Fibroblast of lung (primary cell): ENCODE data around the gene LRMDA. TPM values are rescaled to one million over a fixed set of nuclear protein-coding genes. Genes with fewer than 3 reads are reported as not detected.

Experiments
- DNase-seq, 2 donors: peaks; one replicate each; pipeline versions ENCODE4 v3.0.0 to v3.0.0-alpha.2; 2010; ENCODE audit warnings: low read depth in 2 of 2
- H2AFZ ChIP-seq: 2 replicates; pipeline ENCODE4 v1.5.1; 2012; ENCODE audit warnings: low read length, control low read depth, inconsistent platforms
- H3K27ac ChIP-seq: 2 replicates; pipeline ENCODE4 v1.5.1; 2011; ENCODE audit warnings: low read length, control low read depth; ENCODE audit not compliant: insufficient read depth
- H3K27me3 ChIP-seq: 2 replicates; pipeline ENCODE4 v1.5.1; 2011; ENCODE audit warnings: mild to moderate bottlenecking, low read length; ENCODE audit not compliant: control insufficient read depth, insufficient read depth
- H3K36me3 ChIP-seq: 2 replicates; pipeline ENCODE4 v1.5.1; 2011; ENCODE audit warnings: low read length; ENCODE audit not compliant: control insufficient read depth, insufficient read depth
- H3K4me1 ChIP-seq: 2 replicates; pipeline ENCODE4 v1.5.1; 2011; ENCODE audit warnings: low read length; ENCODE audit not compliant: control insufficient read depth, insufficient read depth; ENCODE audit errors: extremely low read depth
- H3K4me2 ChIP-seq: 2 replicates; pipeline ENCODE4 v1.5.1; 2011; ENCODE audit warnings: low read length, control low read depth; ENCODE audit not compliant: insufficient read depth; ENCODE audit errors: extremely low read depth
- H3K4me3 ChIP-seq, 4 experiments: fragments of 200-600 bp in 1 of 4; sonication (generic) in 1 of 4; replicated peaks in 1 of 4; 2 replicates each; pipeline ENCODE4 v1.5.1; 2011 to 2016; ENCODE audit warnings: low read length in 4 of 4, low read depth in 3 of 4, mild to moderate bottlenecking in 3 of 4, control low read depth in 2 of 4, inconsistent platforms in 1 of 4, mixed read lengths in 1 of 4; ENCODE audit not compliant: insufficient read depth in 1 of 4; ENCODE audit errors: control extremely low read depth in 1 of 4
- H3K79me2 ChIP-seq: 2 replicates; pipeline ENCODE4 v1.5.1; 2012; ENCODE audit warnings: mild to moderate bottlenecking, low read length, inconsistent platforms; ENCODE audit not compliant: control insufficient read depth, insufficient read depth
- H3K9ac ChIP-seq: 2 replicates; pipeline ENCODE4 v1.5.1; 2011; ENCODE audit warnings: mild to moderate bottlenecking, low read length, control low read depth; ENCODE audit not compliant: insufficient read depth
- H3K9me3 ChIP-seq: 2 replicates; pipeline ENCODE4 v1.5.1; 2012; ENCODE audit warnings: low read depth, low read length; ENCODE audit not compliant: control insufficient read depth, insufficient read depth
- H4K20me1 ChIP-seq: 2 replicates; pipeline ENCODE4 v1.5.1; 2011; ENCODE audit warnings: low read length; ENCODE audit not compliant: control insufficient read depth, insufficient read depth; ENCODE audit errors: extremely low read depth
- EZH2 ChIP-seq: IDR thresholded peaks from 2 replicates; pipeline ENCODE4 v1.5.1; 2012; ENCODE audit warnings: low read length, control low read depth, mild to moderate bottlenecking; ENCODE audit errors: missing control alignments
- polyA plus RNA-seq, 2 donors: library from polyadenylated mRNA; depleted of rRNA in 1 of 2; stranded (reverse) in 1 of 2; unstranded in 1 of 2; fragments of >200 nt; gene quantifications; 2 replicates each; pipeline ENCODE4 v1.2.1, GENCODE V29; 2011 to 2012; ENCODE audit warnings: missing spikeins in 1 of 2
- total RNA-seq: library from RNA; depleted of rRNA; stranded (reverse); fragments of >200 nt; gene quantifications from 2 replicates; pipeline ENCODE4 v1.2.1, GENCODE V29; 2014
- TF ChIP-seq, protein P1 (sequence below), 2 donors: IDR thresholded peaks in 1 of 2; conservative IDR thresholded peaks in 1 of 2; 1 replicate in 1 of 2; 2 replicates in 1 of 2; pipeline ENCODE4 v1.5.1; 2011 to 2012; ENCODE audit warnings: low read length in 2 of 2, control low read depth in 1 of 2, inconsistent platforms in 1 of 2, low read depth in 1 of 2, mild to moderate bottlenecking in 1 of 2

Gene LRMDA
- total and polyA plus RNA-seq, 2 donors (not counting 1 experiment from before 2014, with no cell fraction given), result 1.7 to 2.0 TPM

DNA sequence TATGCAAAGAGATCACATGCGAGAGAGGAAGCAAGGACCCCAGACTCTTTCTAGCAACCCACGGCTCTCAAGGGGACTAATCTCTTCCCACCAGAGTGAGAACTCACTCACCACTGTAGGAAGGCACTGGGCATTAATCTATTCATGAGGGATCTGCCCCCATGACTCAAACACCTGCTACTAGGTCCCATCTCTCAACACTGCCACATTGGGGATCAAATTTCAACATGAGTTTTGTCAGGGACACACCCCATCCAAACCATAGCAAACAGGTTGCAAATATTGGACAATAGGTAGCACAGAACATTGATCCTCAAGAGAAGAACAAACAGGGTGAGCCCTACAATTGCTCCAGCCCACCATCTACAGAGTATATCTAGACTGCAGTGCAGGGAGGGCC lies 740.6 kb downstream of the LRMDA start:
- Histone ChIP-seq H3K4me1 (no peaks in the 10 kb centered on the region), H3K4me3 (no peak overlapping the region), H3K9me3 (no peaks in the 10 kb centered on the region), H3K9ac (no peak overlapping the region), H3K79me2 (no peaks in the 10 kb centered on the region), H3K4me2 (no peak overlapping the region), H3K36me3 (no peaks in the 10 kb centered on the region), H2AFZ (no peak overlapping the region), H3K27me3 (no peaks in the 10 kb centered on the region), H3K27ac (no peak overlapping the region), H4K20me1 (no peaks in the 10 kb centered on the region)
- no peak for DNase-seq
- TF ChIP-seq, protein P1, sequence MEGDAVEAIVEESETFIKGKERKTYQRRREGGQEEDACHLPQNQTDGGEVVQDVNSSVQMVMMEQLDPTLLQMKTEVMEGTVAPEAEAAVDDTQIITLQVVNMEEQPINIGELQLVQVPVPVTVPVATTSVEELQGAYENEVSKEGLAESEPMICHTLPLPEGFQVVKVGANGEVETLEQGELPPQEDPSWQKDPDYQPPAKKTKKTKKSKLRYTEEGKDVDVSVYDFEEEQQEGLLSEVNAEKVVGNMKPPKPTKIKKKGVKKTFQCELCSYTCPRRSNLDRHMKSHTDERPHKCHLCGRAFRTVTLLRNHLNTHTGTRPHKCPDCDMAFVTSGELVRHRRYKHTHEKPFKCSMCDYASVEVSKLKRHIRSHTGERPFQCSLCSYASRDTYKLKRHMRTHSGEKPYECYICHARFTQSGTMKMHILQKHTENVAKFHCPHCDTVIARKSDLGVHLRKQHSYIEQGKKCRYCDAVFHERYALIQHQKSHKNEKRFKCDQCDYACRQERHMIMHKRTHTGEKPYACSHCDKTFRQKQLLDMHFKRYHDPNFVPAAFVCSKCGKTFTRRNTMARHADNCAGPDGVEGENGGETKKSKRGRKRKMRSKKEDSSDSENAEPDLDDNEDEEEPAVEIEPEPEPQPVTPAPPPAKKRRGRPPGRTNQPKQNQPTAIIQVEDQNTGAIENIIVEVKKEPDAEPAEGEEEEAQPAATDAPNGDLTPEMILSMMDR (conservative IDR thresholded peaks at IDR 0.05 in 1 of 2, IDR thresholded peaks at IDR 0.05 in 1 of 2; ENCODE audit: low read depth in 1 of 2, low read length in 2 of 2), result no peak
- TF ChIP-seq EZH2, result no peak

DNA sequence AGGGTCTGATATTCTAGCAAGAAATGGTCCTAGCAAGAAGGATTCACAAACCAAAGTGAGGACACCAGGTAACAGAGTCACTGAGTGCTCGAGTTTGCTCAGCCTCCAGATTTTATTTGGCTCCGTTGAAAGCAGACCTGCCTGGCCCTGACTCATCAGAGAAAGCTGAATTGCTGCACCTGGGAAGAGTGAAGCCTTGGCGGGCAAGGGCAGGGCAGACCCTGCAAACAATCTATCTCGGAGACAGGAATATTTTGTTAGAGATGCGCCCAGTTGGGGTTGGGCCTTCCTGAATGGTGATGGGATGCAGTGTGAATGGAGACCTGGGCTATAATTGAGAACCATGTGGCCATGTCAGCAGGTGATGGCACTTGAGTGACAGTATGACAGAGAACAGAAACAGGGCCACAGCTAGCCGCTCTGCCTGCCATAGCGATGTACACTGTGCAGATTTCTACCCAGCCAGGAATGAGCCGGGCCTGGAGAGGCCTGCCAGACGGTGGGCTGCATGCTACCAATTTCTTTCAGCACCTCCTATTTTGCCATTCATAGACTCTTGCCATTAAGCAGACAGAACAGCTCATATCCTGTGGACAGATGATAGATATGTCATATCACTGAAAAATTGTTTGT lies 744.2 kb downstream of the LRMDA start:
- Histone ChIP-seq H3K27me3 (no peaks in the 10 kb centered on the region), H3K4me1 (no peaks in the 10 kb centered on the region), H4K20me1 (no peaks in the 10 kb centered on the region), H3K79me2 (no peaks in the 10 kb centered on the region), H3K27ac (no peak overlapping the region), H3K4me3 (no peak overlapping the region), H3K36me3 (no peaks in the 10 kb centered on the region), H3K9ac (no peak overlapping the region), H3K9me3 (no peaks in the 10 kb centered on the region), H2AFZ (no peak overlapping the region), H3K4me2 (no peak overlapping the region)
- no peak for DNase-seq
- TF ChIP-seq, protein P1 (conservative IDR thresholded peaks at IDR 0.05 in 1 of 2, IDR thresholded peaks at IDR 0.05 in 1 of 2; ENCODE audit: low read depth in 1 of 2, low read length in 2 of 2), result no peak
- TF ChIP-seq EZH2, result no peak

DNA sequence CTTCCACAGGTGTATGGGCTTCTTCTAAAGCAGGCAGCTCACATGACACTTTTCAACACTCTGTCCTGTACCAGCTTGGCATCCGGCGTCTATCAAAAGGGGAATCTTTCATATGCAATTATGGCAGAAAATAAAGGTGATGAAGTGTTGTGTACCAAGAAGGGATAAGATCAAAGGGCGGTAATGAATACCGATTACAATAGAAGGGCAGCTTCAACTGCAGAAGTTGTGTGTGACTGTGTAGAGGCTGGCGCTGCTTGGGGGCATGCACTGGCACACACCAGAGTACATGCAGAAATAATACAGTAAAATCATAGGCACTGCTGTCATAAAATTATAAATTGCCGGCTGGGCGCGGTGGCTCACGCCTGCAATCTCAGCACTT lies 744.7 kb downstream of the LRMDA start:
- no peak overlapping the region for H3K27ac ChIP-seq
- no peaks in the 10 kb centered on the region for H3K27me3 ChIP-seq
- DNase-seq, result no peak
- no peaks in the 10 kb centered on the region for H3K36me3 ChIP-seq
- no peaks in the 10 kb centered on the region for H3K9me3 ChIP-seq
- H3K9ac ChIP-seq, result no peak overlapping the region
- no peaks in the 10 kb centered on the region for H3K4me1 ChIP-seq
- H3K4me2 ChIP-seq, result no peak overlapping the region
- no peak overlapping the region for H3K4me3 ChIP-seq
- H4K20me1 ChIP-seq, result no peaks in the 10 kb centered on the region
- TF ChIP-seq, protein P1 (conservative IDR thresholded peaks at IDR 0.05 in 1 of 2, IDR thresholded peaks at IDR 0.05 in 1 of 2; ENCODE audit: low read depth in 1 of 2, low read length in 2 of 2), result no peak
- TF ChIP-seq EZH2, result no peak
- no peak overlapping the region for H2AFZ ChIP-seq
- H3K79me2 ChIP-seq, result no peaks in the 10 kb centered on the region
